AG04449 (cell line): Measurements from ENCODE around the gene IPCEF1.
A peak's percentile ranks its signal among the peaks of the same experiment; 100 is the strongest.
"Not testable (repeated sequence)": the region's sequence is repeated elsewhere in the genome, so short reads cannot be mapped to it uniquely, and the experiment has no call there.

Source experiments
- CTCF ChIA-PET: fragments of 350-600 bp; formaldehyde crosslinking; extraction: SDS; loops from one replicate; lab custom pipeline; 2021; ENCODE audit warnings: antibody characterized with exemption; lab: Yijun Ruan, JAX
- POLR2A ChIA-PET: fragments of 400-600, 350-600 bp; formaldehyde crosslinking; extraction: SDS; loops from one replicate; lab custom pipeline; 2020; ENCODE audit warnings: antibody characterized with exemption, inconsistent platforms; lab: Yijun Ruan, JAX
- DNase-seq: peaks from one replicate; pipeline ENCODE4 v3.0.0-alpha.2; 2010; ENCODE audit warnings: low read depth, low spot score
- H3K4me3 ChIP-seq: 2 replicates; pipeline ENCODE4 v1.5.1; 2011; ENCODE audit warnings: low read depth, mild to moderate bottlenecking, control low read depth, low read length
- TF ChIP-seq, protein P1 (sequence below): IDR thresholded peaks from one replicate; pipeline ENCODE4 v1.5.1; 2011; ENCODE audit warnings: mild to moderate bottlenecking, moderate library complexity, low read length, control low read depth, inconsistent platforms; ENCODE audit not compliant: insufficient read depth; ENCODE audit errors: missing control alignments

Gene IPCEF1

DNA sequence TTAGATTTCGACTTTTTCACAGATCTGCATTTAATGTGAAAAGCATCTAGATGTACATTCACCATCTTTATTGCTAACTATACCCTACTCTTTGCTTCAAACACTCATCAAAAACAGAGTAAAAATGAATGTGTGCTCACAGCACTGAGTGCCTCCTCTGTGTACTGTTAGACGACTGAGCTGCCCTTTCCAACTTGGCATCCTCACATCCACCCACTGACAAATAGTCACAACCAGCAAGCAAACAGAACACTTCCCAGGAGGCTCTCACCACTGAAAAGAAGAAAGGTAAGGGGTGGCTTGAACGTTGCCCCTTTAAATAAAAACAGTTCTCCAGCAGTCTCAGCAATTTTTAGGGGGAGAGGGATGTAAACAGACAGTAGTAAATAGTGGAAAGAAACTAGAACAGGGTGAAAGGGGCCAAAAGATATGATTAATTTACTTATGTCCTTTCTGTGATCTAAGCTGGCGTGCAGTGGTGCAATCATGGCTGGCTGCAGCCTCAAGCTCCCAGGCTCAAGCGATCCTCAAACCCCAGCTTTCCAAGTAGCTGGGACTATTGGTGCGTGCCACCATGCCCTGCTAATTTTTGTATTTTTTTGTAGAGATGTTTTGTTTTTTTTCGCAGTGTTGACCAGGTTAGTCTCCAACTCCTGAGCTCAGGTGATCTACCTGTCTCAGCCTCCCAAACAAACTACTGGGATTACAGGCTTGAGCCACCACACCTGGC is 48.7 kb downstream of the IPCEF1 start:
- H3K4me3 ChIP-seq: no peak overlapping the region
- CTCF ChIA-PET: no interaction called here
- DNase-seq: no peak
- TF ChIP-seq, protein P1, sequence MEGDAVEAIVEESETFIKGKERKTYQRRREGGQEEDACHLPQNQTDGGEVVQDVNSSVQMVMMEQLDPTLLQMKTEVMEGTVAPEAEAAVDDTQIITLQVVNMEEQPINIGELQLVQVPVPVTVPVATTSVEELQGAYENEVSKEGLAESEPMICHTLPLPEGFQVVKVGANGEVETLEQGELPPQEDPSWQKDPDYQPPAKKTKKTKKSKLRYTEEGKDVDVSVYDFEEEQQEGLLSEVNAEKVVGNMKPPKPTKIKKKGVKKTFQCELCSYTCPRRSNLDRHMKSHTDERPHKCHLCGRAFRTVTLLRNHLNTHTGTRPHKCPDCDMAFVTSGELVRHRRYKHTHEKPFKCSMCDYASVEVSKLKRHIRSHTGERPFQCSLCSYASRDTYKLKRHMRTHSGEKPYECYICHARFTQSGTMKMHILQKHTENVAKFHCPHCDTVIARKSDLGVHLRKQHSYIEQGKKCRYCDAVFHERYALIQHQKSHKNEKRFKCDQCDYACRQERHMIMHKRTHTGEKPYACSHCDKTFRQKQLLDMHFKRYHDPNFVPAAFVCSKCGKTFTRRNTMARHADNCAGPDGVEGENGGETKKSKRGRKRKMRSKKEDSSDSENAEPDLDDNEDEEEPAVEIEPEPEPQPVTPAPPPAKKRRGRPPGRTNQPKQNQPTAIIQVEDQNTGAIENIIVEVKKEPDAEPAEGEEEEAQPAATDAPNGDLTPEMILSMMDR: no peak
- POLR2A ChIA-PET: interaction anchor here (1.0 kb wide), 1 partner anchor 10 kb away, joined by 4 read pairs; no protein-coding TSS in a partner anchor

DNA sequence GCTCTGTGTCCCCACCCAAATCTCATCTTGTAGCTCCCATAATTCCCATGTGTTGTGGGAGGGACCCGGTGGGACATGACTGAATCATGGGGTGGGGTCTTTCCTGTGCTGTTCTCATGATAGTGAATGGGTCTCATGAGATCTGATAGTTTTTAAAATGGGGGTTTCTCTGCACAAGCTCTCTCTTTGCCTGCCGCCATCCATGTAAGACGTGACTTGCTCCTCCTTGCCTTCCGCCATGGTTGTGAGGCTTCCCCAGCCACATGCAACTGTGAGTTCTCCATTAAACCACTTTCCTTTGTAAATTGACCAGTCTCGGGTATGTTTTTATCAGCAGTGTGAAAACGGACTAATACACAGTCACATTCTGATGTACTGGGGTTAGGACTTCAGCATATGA is 49.5 kb downstream of the IPCEF1 start:
- POLR2A ChIA-PET, CTCF ChIA-PET, H3K4me3 ChIP-seq, DNase-seq: not testable (repeated sequence)

DNA sequence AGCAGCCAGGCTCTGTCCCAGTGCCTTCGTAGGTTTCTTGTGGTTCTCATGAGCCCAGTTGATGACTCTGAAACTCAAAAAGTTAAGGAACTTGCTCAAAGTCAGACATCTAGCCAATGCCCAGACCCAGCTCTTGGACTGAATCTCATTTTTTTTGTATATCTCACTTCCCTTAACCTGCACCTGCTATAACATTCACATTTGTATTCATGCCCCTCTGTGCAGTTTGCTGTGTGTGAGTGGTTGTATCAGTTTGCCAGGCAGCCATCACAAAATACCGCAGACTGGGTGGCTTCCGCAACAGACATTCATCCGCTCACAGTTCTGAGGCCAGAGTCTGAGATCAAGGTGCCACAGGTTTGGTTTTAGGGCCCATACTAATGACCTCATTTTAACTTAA is 49.9 kb downstream of the IPCEF1 start:
- H3K4me3 ChIP-seq: no peak overlapping the region
- no peak for DNase-seq
- TF ChIP-seq, protein P1: no peak
- POLR2A ChIA-PET: no interaction called here
- CTCF ChIA-PET: no interaction called here

DNA sequence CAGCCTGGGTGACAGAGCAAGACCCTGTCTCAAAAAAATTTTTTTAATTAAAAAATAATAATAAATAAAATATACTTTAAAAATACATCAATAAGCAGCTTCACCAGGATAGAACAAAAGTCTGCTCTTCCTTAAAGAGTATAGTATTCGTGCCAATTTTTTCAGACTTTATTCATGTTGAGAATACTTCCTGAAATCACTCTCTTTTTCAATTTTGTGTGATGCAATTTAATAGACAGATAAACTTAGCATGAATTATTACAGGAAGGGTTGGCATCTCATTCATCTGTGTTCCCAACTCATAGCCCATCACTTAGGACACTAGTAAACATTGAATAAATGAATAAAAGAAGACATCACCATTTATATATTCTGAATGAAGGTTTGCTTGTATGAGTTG is 52.4 kb downstream of the IPCEF1 start:
- CTCF ChIA-PET: interaction anchor here (1.6 kb wide), 1 partner anchor 150 kb away, joined by 3 read pairs; no protein-coding TSS in a partner anchor
- TF ChIP-seq, protein P1: no peak
- H3K4me3 ChIP-seq: no peak overlapping the region
- no peak for DNase-seq
- POLR2A ChIA-PET: no interaction called here

DNA sequence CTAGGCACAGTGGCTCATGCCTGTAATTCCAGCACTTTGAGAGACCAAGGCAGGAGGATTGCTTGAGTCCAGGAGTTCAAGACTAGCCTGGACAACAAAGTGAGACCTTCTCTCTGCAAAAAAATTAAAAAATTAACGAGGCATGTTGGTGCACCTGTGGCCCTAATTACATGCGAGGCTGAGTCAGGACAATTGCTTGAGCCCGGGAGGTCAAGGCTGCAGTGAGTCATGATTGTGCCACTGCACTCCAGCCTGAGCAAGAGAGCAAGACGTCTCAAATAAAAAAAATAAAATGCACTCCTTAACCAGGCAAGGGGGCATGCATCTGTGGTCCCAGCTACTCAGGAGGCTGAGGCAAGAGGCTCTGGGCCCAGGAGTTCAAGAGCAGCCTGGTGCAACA is 53.0 kb downstream of the IPCEF1 start:
- DNase-seq, H3K4me3 ChIP-seq, POLR2A ChIA-PET: not testable (repeated sequence)
- CTCF ChIA-PET: interaction anchor here (1.6 kb wide), 1 partner anchor 149 kb away, joined by 3 read pairs; no protein-coding TSS in a partner anchor

DNA sequence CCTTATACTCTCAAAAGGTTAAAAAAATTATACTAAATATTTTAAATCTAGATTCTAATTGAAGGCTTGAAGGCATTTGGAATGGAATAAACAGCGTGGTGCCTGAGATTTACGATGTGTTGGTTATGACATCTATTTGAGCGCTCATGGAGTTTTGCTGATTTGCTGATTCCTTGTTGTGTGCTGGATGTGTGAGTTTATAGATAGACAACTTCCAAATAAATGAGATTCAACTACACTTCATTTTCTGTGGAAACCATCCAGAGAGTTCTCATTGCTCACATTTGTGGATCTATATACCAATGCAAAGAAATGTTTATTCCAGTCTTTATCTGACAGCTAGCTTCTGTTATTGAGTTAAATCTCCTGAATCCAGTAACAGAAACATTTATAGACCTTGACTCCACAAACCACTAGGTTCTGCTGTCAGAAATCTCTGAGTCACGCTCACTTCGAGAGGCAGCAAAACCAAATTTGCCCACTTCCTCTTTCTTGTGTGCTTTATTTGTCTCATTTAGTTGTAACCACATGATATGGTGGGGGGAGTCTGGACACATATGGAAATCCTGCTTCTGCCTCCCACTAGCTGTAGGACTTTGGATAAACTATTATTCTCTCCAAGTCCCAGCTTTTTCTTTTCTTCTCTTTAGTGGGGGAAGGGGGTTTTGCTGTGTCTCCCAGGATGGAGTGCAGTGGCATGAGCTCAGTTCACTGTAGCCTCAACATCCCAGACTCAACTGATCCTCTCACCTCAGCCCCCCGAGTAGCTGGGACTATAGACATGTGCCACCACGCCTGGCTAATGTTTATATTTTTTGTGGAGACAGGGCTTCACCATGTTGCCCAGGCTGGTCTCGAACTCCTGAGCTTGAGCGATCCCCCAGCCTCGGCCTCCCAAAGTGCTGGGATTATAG is 54.5 kb downstream of the IPCEF1 start:
- ChIA-PET CTCF (interaction anchor here (1.5 kb wide), 1 partner anchor 25 kb away, joined by 4 read pairs; no protein-coding TSS in a partner anchor), POLR2A (no interaction called here)
- H3K4me3 ChIP-seq: no peak overlapping the region
- TF ChIP-seq, protein P1: no peak
- DNase-seq: peak; percentile 50

DNA sequence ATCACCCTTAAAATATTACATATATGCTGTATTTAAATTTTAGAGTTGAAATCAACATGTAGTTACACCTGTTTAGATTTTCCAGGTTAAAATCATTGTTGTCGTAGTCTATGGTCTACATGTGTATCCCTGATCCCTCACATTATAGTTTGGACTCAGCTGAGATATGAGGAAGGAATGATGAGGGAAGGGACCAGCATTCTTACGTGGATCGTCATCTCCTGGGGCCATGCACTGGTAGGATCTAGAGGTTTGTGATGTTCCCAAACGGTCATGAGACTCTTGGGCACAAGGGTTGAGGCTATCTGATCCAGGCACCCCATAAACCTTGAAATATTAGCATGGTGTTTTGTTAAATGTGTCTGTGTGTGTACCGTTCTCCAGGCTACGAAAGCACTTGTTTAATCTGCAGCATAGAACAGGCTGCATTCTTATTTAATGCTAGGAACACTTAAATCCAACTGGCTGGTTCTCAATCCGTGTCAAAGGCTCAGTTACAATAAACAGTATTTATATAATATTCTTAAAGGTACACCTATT is 55.4 kb downstream of the IPCEF1 start:
- H3K4me3 ChIP-seq: no peak overlapping the region
- ChIA-PET CTCF (interaction anchor here (1.0 to 1.5 kb wide), 2 partner anchors 15 to 24 kb away, joined by 4 read pairs; no protein-coding TSS in a partner anchor), POLR2A (no interaction called here)
- DNase-seq: no peak
- TF ChIP-seq, protein P1: no peak
